NT2/D1 (cell line): ENCODE results near the gene CSF2.

ENCODE experiments used
- DNase-seq: peaks from one replicate; pipeline ENCODE4 v3.0.0-alpha.2; 2011; ENCODE audit warnings: low read depth, low spot score
- H3K27me3 ChIP-seq: 2 replicates; pipeline ENCODE4 v1.6.0; 2011; ENCODE audit warnings: mild to moderate bottlenecking; ENCODE audit not compliant: insufficient read length, insufficient read depth
- H3K36me3 ChIP-seq: 2 replicates; pipeline ENCODE4 v1.6.1; 2011; ENCODE audit warnings: mild to moderate bottlenecking, low read length, mixed read lengths; ENCODE audit not compliant: insufficient read depth, insufficient read length
- H3K4me1 ChIP-seq: 2 replicates; pipeline ENCODE4 v1.5.1; 2011; ENCODE audit not compliant: insufficient read depth, insufficient read length
- H3K4me3 ChIP-seq: 2 replicates; pipeline ENCODE4 v1.5.1; 2011; ENCODE audit warnings: low read depth; ENCODE audit not compliant: insufficient read length
- H3K9ac ChIP-seq: 2 replicates; pipeline ENCODE4 v1.6.0; 2011; ENCODE audit warnings: low read depth; ENCODE audit not compliant: insufficient read length
- H3K9me3 ChIP-seq: 2 replicates; pipeline ENCODE4 v1.5.1; 2011; ENCODE audit warnings: mild to moderate bottlenecking, low read length; ENCODE audit not compliant: insufficient read depth
- SUZ12 ChIP-seq: IDR thresholded peaks from 2 replicates; pipeline ENCODE4 v1.6.1; 2011; ENCODE audit not compliant: insufficient read length, insufficient read depth; ENCODE audit errors: extremely low read depth
- YY1 ChIP-seq: IDR thresholded peaks from 2 replicates; pipeline ENCODE4 v1.6.1; 2011; ENCODE audit not compliant: insufficient read length, insufficient read depth
- ZNF274 ChIP-seq: IDR thresholded peaks from 2 replicates; pipeline ENCODE4 v1.6.1; 2011; ENCODE audit warnings: mild to moderate bottlenecking, low read depth, low read length

CSF2 gene

GRCh38 chr5:132050136-132050535 lies 23.5 kb upstream of the CSF2 start:
- Histone ChIP-seq H3K9ac (no peak overlapping the region), H3K4me1 (no peaks in the 10 kb centered on the region), H3K9me3 (no peaks in the 10 kb centered on the region), H3K27me3 (no peaks in the 10 kb centered on the region), H3K36me3 (no peaks in the 10 kb centered on the region), H3K4me3 (no peak overlapping the region)
- DNase-seq, result no peak
- TF ChIP-seq ZNF274, result no peak
- no peak for TF ChIP-seq SUZ12
- no peak for TF ChIP-seq YY1

- H3K4me3 ChIP-seq, result no peak overlapping the region
- H3K9ac ChIP-seq, result no peak overlapping the region
- no peak for DNase-seq
- no peaks in the 10 kb centered on the region for H3K36me3 ChIP-seq
- no peaks in the 10 kb centered on the region for H3K4me1 ChIP-seq
- TF ChIP-seq YY1, result no peak
- TF ChIP-seq ZNF274, result no peak
- TF ChIP-seq SUZ12, result no peak
- H3K27me3 ChIP-seq, result no peaks in the 10 kb centered on the region
- H3K9me3 ChIP-seq, result no peaks in the 10 kb centered on the region
Observed at GRCh38 chr5:132050661-132051552, 22.7 kb upstream of the CSF2 start.

- no peak for TF ChIP-seq YY1
- TF ChIP-seq ZNF274, result no peak
- TF ChIP-seq SUZ12, result no peak
- Histone ChIP-seq H3K9me3 (no peaks in the 10 kb centered on the region), H3K4me3 (no peak overlapping the region), H3K9ac (no peak overlapping the region), H3K36me3 (no peaks in the 10 kb centered on the region), H3K27me3 (no peaks in the 10 kb centered on the region), H3K4me1 (no peaks in the 10 kb centered on the region)
- no peak for DNase-seq
Observed at GRCh38 chr5:132052520-132052919, 21.1 kb upstream of the CSF2 start.

- H3K4me3 ChIP-seq, result no peak overlapping the region
- H3K9me3 ChIP-seq, result no peaks in the 10 kb centered on the region
- no peak for DNase-seq
- H3K4me1 ChIP-seq, result no peaks in the 10 kb centered on the region
- no peak overlapping the region for H3K9ac ChIP-seq
- TF ChIP-seq SUZ12, result no peak
- TF ChIP-seq ZNF274, result no peak
- TF ChIP-seq YY1, result no peak
- no peaks in the 10 kb centered on the region for H3K27me3 ChIP-seq
- H3K36me3 ChIP-seq, result no peaks in the 10 kb centered on the region
Observed at GRCh38 chr5:132053483-132053882, 20.1 kb upstream of the CSF2 start.

GRCh38 chr5:132054031-132054696 lies 19.4 kb upstream of the CSF2 start:
- no peak overlapping the region for H3K9ac ChIP-seq
- no peak for TF ChIP-seq YY1
- no peaks in the 10 kb centered on the region for H3K27me3 ChIP-seq
- H3K36me3 ChIP-seq, result no peaks in the 10 kb centered on the region
- H3K4me1 ChIP-seq, result no peaks in the 10 kb centered on the region
- no peak for DNase-seq
- no peaks in the 10 kb centered on the region for H3K9me3 ChIP-seq
- no peak overlapping the region for H3K4me3 ChIP-seq

- no peak for TF ChIP-seq YY1
- TF ChIP-seq ZNF274, result no peak
- no peak for TF ChIP-seq SUZ12
- Histone ChIP-seq H3K9ac (no peak overlapping the region), H3K4me1 (no peaks in the 10 kb centered on the region), H3K4me3 (no peak overlapping the region), H3K9me3 (no peaks in the 10 kb centered on the region), H3K27me3 (no peaks in the 10 kb centered on the region), H3K36me3 (no peaks in the 10 kb centered on the region)
- no peak for DNase-seq
Observed at GRCh38 chr5:132054697-132055440, 18.7 kb upstream of the CSF2 start.

- H3K9ac ChIP-seq, result no peak overlapping the region
- no peaks in the 10 kb centered on the region for H3K9me3 ChIP-seq
- H3K4me1 ChIP-seq, result no peaks in the 10 kb centered on the region
- no peak for DNase-seq
- no peak overlapping the region for H3K4me3 ChIP-seq
- no peaks in the 10 kb centered on the region for H3K36me3 ChIP-seq
- H3K27me3 ChIP-seq, result no peaks in the 10 kb centered on the region
- TF ChIP-seq YY1 (no peak), ZNF274 (no peak), SUZ12 (no peak)
Observed at GRCh38 chr5:132055441-132055807, 18.2 kb upstream of the CSF2 start.
